ENCODE measurements around the gene DOCK3. TPM values are rescaled to one million over a fixed set of nuclear protein-coding genes. Genes with fewer than 3 reads are reported as not detected.
A peak's percentile ranks its signal among the peaks of the same experiment; 100 is the strongest.
"Not testable (repeated sequence)": the region's sequence is repeated elsewhere in the genome, so short reads cannot be mapped to it uniquely, and the experiment has no call there.

Gene DOCK3
- total and polyA plus RNA-seq, 2 donors from 2014 or later, result 0.49 to 0.54 TPM

DNA sequence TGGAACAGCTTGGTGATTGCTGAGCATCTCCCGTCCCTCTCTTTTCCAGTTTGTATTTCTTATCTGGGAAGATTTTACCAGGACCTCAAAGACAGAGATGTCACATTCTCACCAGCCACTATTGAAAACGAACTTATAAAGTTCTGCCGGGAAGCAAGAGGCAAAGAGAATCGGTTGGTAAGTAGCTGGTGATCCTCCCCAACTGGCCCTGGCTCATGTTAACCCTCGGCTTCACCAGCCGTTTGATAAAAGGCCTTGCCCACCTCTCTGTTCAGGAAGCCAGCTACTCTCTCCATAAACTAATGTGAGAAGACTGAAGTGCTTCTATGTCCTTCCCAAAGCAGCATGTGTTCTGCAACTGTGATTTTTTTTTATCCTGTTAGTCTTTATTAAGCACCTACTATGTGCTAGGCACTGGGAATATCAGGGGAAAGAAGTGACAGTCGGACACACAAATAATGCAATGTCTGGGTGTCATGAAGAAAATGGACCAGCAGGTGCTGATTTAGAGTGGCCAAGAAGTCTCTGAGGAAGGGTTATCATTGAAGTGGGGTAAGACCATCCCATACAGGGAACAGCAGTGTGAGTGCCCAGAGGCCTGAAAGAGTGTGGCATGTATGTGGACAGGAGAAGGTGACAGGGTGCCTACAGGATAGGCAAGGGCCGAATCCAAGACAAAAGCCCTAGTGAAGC, 711.6 kb downstream of the DOCK3 start:
- H3K9me3 ChIP-seq (ENCODE audit: control insufficient read depth in 2 of 3, insufficient read depth in 1 of 3, low read length in 3 of 3), result no peaks in the 10 kb centered on the region
- intact Hi-C loops (cut with DNase I), result no loop called here
- H3K27ac ChIP-seq (ENCODE audit: low read depth in 2 of 2, low read length in 2 of 2), result peak overlapping the region in 1 of 2 donors; percentile 53
- H3K27me3 ChIP-seq (ENCODE audit: control insufficient read depth, insufficient read depth, low read length), result no peaks in the 10 kb centered on the region
- H3K4me1 ChIP-seq (ENCODE audit: control insufficient read depth in 2 of 3, insufficient read depth in 2 of 3, low read depth in 1 of 3, low read length in 3 of 3), result peaks cover 7 to 29% (median 27%) of the 10 kb centered on the region in 3 donors
- TF ChIP-seq, protein P1, sequence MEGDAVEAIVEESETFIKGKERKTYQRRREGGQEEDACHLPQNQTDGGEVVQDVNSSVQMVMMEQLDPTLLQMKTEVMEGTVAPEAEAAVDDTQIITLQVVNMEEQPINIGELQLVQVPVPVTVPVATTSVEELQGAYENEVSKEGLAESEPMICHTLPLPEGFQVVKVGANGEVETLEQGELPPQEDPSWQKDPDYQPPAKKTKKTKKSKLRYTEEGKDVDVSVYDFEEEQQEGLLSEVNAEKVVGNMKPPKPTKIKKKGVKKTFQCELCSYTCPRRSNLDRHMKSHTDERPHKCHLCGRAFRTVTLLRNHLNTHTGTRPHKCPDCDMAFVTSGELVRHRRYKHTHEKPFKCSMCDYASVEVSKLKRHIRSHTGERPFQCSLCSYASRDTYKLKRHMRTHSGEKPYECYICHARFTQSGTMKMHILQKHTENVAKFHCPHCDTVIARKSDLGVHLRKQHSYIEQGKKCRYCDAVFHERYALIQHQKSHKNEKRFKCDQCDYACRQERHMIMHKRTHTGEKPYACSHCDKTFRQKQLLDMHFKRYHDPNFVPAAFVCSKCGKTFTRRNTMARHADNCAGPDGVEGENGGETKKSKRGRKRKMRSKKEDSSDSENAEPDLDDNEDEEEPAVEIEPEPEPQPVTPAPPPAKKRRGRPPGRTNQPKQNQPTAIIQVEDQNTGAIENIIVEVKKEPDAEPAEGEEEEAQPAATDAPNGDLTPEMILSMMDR (IDR thresholded peaks at IDR 0.05; ENCODE audit: borderline replicate concordance, extremely low read depth, insufficient read depth), result no peak
- H3K9ac ChIP-seq (ENCODE audit: low read length in 3 of 3), result peak overlapping the region; percentile 28 to 75 (median 41)
- no peak for FAIRE-seq
- DNase-seq, result peak in 1 of 5 donors; percentile 15
- H3K4me3 ChIP-seq (ENCODE audit: low read length in 3 of 3), result peak overlapping the region; percentile 73 to 93 (median 75)
- peaks cover 0 to 9% (median 8%) of the 10 kb centered on the region in 3 donors for H3K36me3 ChIP-seq (ENCODE audit: control insufficient read depth in 2 of 3, insufficient read depth in 3 of 3, low read length in 3 of 3)

DNA sequence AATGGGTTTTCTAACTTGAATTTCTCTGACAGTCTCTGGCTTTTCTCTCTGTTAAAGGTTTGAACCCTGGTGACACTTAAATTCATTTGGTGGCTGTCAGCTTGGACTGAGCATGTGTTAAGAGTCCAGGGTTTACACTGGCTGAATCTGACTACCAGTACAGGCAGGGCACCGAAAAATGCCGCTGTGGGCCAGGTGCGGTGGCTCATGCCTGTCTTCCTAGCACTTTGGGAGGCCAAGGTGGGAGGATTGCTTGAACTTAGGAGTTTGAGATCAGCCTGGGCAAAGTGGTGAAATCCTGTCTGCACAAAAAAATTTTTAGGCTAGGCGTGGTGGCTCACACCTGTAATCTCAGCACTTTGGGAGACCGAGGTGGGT, 712.1 kb downstream of the DOCK3 start:
- FAIRE-seq, result no peak
- intact Hi-C loops (cut with DNase I), result no loop called here
- H3K4me1 ChIP-seq (ENCODE audit: control insufficient read depth in 2 of 3, insufficient read depth in 2 of 3, low read depth in 1 of 3, low read length in 3 of 3), result peaks cover 7 to 29% (median 27%) of the 10 kb centered on the region in 3 donors
- TF ChIP-seq, protein P1 (IDR thresholded peaks at IDR 0.05; ENCODE audit: borderline replicate concordance, extremely low read depth, insufficient read depth), result no peak
- peak overlapping the region in 2 of 3 donors; percentile 75 to 93 for H3K4me3 ChIP-seq (ENCODE audit: low read length in 3 of 3)
- H3K27ac ChIP-seq (ENCODE audit: low read depth in 2 of 2, low read length in 2 of 2), result no peak overlapping the region
- H3K27me3 ChIP-seq (ENCODE audit: control insufficient read depth, insufficient read depth, low read length), result no peaks in the 10 kb centered on the region
- peaks cover 0 to 9% (median 8%) of the 10 kb centered on the region in 3 donors for H3K36me3 ChIP-seq (ENCODE audit: control insufficient read depth in 2 of 3, insufficient read depth in 3 of 3, low read length in 3 of 3)
- H3K9me3 ChIP-seq (ENCODE audit: control insufficient read depth in 2 of 3, insufficient read depth in 1 of 3, low read length in 3 of 3), result no peaks in the 10 kb centered on the region
- peak in 1 of 5 donors; percentile 38 for DNase-seq
- peak overlapping the region in 1 of 3 donors; percentile 75 for H3K9ac ChIP-seq (ENCODE audit: low read length in 3 of 3)

DNA sequence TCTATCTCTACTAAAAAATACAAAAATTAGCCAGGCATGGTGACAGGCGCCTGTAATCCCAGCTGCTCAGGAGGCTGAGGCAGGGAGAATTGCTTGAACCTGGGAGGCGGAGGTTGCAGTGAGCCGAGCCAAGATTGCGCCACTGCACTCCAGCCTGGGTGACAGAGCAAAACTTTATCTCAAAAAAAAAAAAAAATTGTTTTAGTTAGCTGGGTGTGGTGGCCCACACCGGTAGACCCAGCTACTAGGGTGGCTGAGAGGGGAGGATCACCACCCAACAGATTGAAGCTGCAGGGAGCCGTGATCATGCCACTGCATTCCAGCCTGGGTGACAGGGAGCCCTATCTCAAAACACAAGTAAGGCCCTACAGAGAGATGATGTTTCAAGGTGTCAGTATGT, 712.6 kb downstream of the DOCK3 start:
- H3K27me3 ChIP-seq (ENCODE audit: control insufficient read depth, insufficient read depth, low read length); H3K9ac ChIP-seq (ENCODE audit: low read length in 3 of 3); H3K27ac ChIP-seq (ENCODE audit: low read depth in 2 of 2, low read length in 2 of 2); H3K4me3 ChIP-seq (ENCODE audit: low read length in 3 of 3); FAIRE-seq; H3K9me3 ChIP-seq (ENCODE audit: control insufficient read depth in 2 of 3, insufficient read depth in 1 of 3, low read length in 3 of 3); intact Hi-C loops (cut with DNase I); H3K36me3 ChIP-seq (ENCODE audit: control insufficient read depth in 2 of 3, insufficient read depth in 3 of 3, low read length in 3 of 3): not testable (repeated sequence)
- DNase-seq, result peak in 1 of 5 donors; percentile 38
- peaks cover 7 to 31% (median 30%) of the 10 kb centered on the region in 3 donors for H3K4me1 ChIP-seq (ENCODE audit: control insufficient read depth in 2 of 3, insufficient read depth in 2 of 3, low read depth in 1 of 3, low read length in 3 of 3)

DNA sequence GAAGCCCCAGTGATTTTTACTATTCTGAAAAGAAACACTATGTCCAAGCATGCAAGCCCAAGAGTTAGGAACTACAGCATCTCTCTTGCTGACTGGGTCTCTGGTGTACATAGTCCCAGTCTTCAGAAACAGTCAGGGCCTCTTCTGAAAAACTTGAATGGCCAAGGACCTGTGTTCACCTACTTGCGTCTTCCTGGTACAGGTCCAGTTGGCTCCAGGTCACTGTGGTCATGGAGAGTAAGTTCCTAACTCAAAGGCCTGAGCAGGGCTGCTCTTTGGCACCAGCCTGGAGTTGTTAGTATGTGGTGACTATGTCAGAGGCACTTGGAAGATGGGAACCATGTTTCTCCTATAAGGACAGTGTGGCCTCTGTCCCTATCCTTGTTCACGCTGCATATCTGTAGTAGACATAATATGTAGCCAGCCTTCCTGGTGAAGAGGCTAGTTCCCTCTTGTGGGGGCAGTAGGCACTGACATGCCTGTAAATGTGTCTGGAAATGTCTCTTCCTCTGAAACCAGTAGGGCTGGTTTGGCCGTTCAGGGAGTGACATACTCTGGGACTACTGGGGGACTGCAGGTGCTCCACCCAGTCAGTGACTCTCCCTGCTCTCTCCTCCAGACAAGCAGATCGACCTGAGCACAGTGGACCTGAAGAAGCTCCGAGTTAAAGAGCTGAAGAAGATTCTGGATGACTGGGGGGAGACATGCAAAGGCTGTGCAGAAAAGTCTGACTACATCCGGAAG, 713.7 kb downstream of the DOCK3 start:
- H3K27me3 ChIP-seq (ENCODE audit: control insufficient read depth, insufficient read depth, low read length), result no peaks in the 10 kb centered on the region
- TF ChIP-seq, protein P1 (IDR thresholded peaks at IDR 0.05; ENCODE audit: borderline replicate concordance, extremely low read depth, insufficient read depth), result no peak
- no peak for FAIRE-seq
- no peak overlapping the region for H3K27ac ChIP-seq (ENCODE audit: low read depth in 2 of 2, low read length in 2 of 2)
- peaks cover 0 to 19% (median 8%) of the 10 kb centered on the region in 3 donors for H3K36me3 ChIP-seq (ENCODE audit: control insufficient read depth in 2 of 3, insufficient read depth in 3 of 3, low read length in 3 of 3)
- peaks cover 5 to 43% (median 32%) of the 10 kb centered on the region in 3 donors for H3K4me1 ChIP-seq (ENCODE audit: control insufficient read depth in 2 of 3, insufficient read depth in 2 of 3, low read depth in 1 of 3, low read length in 3 of 3)
- H3K4me3 ChIP-seq (ENCODE audit: low read length in 3 of 3), result no peak overlapping the region
- DNase-seq, result peak in 2 of 5 donors; percentile 29 to 54
- intact Hi-C loops (cut with DNase I), result no loop called here
- H3K9me3 ChIP-seq (ENCODE audit: control insufficient read depth in 2 of 3, insufficient read depth in 1 of 3, low read length in 3 of 3), result no peaks in the 10 kb centered on the region
- H3K9ac ChIP-seq (ENCODE audit: low read length in 3 of 3), result no peak overlapping the region

Data from kidney (tissue), 14 donors.